GM21526 (cell line): ENCODE results near the gene TMA7.

ENCODE experiments used
- ATAC-seq: cut with Tn5 transposase; IDR thresholded peaks from one replicate; pipeline ENCODE4 v1.9.1; 2021; ENCODE audit warnings: moderate library complexity; ENCODE audit not compliant: unreplicated experiment, low FRiP score

Gene TMA7

GRCh38 chr3:48486952-48487351, 46.9 kb downstream of the TMA7 start:
- ATAC-seq = no peak

DNA sequence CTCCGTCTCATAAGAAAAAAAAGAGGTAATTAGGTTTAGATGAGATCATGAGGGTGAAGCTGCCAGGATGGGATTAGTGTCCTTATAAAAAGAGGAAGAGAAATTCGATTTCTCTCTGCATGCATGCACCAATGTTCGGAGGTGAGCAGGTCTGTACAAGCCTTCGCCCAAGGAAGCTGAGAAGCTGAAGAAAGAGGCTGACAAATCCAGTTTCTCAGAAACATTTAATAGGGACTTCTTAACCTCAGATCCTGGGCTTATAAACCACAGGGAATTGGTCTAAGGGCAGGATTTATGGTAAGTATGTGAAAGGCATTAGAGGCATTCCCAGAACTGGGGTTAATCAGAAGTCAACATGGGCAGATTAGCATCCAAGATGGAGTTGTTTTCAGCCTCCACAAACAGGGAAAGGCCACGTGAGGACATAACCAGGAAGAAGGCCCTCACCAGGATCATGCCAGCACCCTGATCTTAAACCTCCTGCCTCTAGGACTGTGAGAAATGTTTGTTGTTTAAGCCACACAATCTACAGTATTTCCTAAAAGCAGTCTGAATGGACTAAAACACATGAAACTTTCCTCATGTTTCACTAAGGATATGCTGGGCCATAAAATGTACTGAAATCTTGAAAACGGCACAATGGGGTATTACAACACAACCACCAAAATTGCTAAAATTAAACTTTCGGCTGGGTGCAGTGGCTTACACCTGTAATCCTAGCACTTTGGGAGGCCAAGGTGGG, 52.6 kb downstream of the TMA7 start:
- ATAC-seq = no peak

DNA sequence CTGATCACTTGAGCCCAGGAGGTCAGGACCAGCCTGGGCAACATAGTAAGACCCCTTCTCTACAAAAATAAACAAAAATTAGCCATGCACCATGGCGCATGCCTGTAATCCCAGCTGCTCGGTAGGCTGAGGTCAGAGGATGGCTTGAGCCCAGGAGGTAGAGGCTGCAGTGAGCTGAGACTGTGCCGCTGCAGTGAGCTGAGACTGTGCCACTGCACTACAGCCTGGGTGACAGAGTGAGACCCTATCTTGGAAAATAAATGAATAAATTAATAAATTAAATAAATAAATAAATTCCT, 53.1 kb downstream of the TMA7 start:
- no peak for ATAC-seq
